Loucy (cell line): ENCODE data around the gene AGBL5.

Experiments used
- EZH2phosphoT487 ChIP-seq: fragments of 200-600 bp; IDR thresholded peaks from 2 replicates; pipeline ENCODE4 v1.6.1; 2018; ENCODE audit warnings: antibody characterized with exemption, mild to moderate bottlenecking, moderate library complexity, borderline replicate concordance
- TF ChIP-seq, protein P1 (sequence below): fragments of 200-600 bp; sonication (generic); conservative IDR thresholded peaks from 2 replicates; pipeline ENCODE4 v1.5.1; 2014; ENCODE audit warnings: mild to moderate bottlenecking, antibody characterized with exemption, low read length

DNA sequence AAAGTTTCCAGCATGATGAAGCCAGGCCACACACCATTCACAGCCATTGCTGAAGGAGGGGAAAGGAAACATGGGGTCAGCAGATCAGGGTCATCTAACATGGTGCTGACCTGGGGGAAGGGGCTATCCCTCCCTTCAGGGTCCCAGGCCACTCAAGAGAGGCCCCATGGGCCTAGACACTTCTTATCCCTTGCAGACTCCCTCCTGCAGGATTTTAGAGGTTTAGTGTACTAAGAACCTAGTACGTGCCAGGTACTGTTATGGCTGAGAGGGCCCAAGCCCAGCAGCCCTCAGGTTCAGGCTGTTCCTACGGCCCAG is 43.9 kb downstream of the AGBL5 start:
- TF ChIP-seq, protein P1, sequence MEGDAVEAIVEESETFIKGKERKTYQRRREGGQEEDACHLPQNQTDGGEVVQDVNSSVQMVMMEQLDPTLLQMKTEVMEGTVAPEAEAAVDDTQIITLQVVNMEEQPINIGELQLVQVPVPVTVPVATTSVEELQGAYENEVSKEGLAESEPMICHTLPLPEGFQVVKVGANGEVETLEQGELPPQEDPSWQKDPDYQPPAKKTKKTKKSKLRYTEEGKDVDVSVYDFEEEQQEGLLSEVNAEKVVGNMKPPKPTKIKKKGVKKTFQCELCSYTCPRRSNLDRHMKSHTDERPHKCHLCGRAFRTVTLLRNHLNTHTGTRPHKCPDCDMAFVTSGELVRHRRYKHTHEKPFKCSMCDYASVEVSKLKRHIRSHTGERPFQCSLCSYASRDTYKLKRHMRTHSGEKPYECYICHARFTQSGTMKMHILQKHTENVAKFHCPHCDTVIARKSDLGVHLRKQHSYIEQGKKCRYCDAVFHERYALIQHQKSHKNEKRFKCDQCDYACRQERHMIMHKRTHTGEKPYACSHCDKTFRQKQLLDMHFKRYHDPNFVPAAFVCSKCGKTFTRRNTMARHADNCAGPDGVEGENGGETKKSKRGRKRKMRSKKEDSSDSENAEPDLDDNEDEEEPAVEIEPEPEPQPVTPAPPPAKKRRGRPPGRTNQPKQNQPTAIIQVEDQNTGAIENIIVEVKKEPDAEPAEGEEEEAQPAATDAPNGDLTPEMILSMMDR: no peak
- TF ChIP-seq EZH2phosphoT487: no peak
